HG03159 (cell line): ENCODE measurements around the gene LSM7.

ENCODE experiments used
- ATAC-seq: cut with Tn5 transposase; IDR thresholded peaks from one replicate; pipeline ENCODE4 v1.9.1; 2021; ENCODE audit warnings: mild to moderate bottlenecking, moderate library complexity; ENCODE audit not compliant: unreplicated experiment

LSM7 gene

DNA sequence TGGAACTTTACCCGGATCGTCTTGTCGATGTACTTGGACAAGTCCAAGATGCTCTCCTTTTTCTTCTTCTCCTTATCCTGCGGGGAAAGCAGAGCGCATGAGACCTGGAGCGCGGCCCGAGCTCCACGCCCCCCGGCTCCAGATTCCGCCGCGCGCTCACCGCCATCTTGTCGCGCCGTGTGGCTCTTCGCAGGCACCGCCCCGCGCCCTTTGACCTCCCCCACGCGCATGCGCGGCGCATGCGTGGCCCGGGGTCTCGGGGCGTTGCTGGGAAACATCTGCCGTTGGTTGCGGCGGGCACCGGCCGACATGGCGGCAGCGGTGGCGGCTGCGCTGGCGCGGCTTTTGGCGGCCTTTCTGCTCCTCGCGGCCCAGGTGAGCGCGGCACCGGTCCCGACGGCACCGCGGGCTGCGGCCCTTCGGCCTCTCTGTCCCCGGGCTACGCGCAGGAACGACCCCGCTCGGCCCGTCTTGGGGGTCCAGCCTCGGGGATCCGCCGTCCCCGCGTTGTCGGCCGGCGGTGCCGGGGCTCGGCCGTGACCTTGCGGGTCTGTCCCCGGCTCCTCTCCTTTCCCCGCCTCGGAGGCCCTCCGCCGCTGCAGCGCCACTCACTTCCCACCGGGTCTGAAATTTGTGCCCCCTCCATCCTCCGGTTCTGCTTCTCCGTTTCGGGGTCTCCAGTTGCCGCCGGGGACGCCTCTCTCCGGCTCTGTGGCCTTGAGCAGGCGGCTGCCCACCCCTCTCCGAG, at the start of gene LSM7, which contains the start of gene SPPL2B:
LSM7 (minus strand) TSS at position 186 of the 748 bp plus-strand sequence; CDS start at position 166, 20 bp downstream.
SPPL2B (plus strand) TSS at position 284 of the 748 bp plus-strand sequence; CDS start at position 310, 26 bp downstream.
- peak; percentile 59 for ATAC-seq

DNA sequence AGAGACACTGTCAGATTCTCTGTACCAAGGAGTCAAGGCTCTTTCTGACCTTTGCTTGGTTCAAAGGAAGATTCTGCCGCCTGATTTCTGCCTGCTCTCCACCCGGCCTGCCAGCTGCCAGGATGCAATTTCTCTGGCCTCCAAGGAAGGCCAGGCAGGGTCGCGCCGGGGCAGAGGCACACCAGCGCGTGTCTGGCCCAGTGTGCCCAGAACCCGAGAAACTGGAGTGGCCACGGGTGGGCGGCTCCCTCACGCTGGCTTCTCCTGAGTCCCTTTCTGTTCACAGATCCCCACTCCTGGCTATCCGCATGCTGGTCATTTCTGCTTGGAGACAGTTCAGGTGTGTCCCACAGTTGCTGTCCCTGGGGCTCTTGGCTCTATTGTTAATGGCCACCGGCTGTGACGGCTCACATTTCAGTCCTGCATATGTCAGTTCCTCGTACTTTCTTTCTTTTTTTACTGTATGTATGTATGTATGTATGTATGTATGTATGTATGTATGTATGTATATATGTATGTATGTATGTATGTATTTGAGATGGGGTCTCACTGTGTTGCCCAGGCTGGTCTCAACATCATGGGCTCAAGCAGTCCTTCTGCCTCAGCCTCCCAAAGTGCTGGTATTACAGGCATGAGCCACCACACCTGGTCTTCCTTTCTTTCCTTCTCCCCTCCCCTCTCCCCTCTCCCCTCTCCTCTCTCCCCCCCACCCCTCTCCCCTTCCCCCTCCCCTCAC, 48.6 kb upstream of the LSM7 start:
- no peak for ATAC-seq

DNA sequence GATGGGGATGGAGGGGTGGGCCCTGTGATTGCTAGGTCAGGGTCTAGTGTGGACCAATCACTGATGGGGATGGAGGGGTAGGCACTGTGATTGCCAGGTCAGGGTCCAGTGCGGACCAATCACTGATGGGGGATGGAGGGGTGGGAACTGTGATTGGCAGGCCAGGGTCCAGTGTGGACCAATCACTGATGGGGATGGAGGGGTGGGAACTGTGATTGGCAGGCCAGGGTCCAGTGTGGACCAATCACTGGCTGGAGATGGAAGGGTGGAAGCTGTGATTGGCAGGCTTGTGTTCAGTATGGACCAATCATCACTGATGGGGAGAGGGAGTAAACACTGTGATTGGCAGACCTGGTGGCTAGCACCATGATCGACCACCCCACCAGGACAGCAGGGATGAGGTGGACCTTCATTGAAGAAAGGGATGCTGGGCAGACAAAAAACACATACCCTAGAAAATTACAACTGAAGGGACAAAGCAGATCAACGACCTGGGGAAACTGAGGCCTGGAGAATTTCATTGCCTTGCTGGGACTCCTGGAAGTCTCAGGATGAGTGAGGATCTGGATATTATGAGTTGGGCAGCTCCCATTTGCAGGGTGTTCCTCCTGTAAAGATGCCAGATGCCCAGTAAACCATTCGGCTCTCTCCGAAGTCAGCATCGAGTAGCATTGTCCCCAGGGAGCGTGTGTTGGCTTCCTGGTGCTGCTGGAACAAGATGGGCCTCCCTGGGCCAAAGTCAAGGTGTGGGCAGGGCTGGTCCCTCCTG, 47.2 kb upstream of the LSM7 start:
- no peak for ATAC-seq

DNA sequence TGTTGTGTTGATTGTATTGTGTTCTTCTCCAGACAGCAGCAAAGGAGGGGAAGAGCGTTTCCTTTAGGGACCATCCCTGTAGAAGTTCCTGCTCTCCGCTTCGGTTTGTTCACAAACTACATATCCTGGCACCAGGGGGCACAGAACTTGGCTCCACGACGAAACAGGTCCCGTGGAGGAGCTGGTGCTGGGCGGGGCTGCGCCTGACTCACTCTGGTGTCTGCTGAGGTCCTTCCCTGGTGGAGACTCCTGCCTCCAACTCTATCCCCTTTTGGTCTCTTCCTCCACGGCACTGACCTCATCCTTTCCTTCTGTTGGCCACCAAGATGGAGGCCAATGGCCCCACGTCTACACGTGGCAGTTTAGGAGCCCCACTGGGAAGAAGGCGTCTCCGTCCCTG, 46.4 kb upstream of the LSM7 start:
- ATAC-seq = no peak

DNA sequence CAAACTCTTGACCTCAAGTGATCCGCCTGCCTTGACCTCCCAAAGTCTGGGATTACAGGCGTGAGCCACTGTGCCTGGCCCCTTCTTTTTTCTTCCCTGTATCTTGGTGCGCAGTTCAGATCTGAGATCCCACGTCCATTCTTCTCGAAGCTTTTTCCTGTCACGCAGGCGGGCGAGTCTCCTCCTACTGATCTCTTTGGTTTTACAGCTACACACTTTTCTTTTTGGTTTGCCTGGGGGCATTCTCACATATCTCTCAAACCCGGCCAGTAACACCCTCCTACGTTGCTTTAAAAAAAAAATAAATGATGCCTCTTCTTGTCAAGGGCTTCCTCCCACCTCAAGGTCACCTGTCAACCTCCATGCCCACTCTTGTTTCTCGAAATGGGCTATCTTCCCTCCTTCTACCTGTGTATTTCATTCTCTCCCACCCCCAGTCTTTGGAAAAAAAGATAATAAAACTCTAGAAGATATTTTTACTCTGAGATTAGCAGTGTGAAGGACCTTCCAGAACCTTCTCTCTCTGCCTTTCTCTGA, 43.8 kb upstream of the LSM7 start:
- ATAC-seq = no peak

DNA sequence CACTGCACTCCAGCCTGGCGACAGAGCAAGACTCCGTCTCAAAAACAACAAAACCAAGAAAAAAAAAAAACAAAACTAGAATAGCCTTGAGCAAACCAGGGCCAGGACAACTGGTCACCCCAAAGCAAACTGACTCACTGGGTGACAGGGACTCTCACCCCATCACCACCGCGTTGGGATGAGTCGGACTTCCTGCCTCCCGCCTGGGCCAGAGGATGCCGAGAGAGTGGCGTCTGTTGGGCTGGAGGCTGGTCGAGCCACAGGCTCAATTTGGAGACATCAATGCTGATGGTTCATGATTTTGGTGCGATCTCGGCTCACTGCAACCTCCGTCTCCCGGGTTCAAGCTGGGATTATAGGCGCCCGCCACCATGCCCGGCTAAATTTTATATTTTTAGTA, 43.3 kb upstream of the LSM7 start:
- ATAC-seq = no peak

DNA sequence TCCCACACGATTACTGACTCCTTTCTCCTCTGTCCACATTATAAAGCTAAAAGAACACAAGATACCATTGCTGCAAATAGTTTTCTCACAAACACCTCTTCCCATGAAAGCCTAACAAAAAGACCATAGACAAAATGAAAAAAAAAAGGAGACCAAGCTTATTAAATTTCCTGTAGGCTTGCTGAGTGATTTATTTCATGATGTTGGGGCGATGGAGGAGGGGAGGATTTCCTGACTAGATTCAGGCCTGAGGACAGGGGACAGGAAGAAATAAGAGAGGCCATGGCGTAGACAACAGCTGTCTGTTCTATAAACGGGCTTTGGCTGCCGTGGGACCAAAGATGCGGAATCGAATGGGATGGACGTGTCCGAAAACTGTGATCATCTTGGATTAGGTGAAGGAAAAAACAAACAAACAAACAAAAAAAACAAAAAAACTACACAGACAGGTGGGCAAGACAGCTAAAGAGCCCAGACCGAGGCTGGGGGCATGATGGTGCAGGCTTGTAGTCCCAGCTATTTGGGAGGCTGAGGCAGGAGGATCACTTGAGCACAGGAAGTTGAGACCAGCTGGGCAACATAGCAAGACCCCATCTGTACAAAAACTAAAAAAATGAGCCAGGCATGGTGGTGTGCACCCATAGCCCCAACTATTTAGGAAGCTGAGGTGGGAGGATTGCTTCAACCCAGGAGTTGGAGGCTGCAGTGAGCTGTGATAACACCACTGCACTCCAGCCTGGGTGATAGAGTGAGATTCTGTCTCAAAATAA, 37.0 kb upstream of the LSM7 start:
- ATAC-seq = no peak

DNA sequence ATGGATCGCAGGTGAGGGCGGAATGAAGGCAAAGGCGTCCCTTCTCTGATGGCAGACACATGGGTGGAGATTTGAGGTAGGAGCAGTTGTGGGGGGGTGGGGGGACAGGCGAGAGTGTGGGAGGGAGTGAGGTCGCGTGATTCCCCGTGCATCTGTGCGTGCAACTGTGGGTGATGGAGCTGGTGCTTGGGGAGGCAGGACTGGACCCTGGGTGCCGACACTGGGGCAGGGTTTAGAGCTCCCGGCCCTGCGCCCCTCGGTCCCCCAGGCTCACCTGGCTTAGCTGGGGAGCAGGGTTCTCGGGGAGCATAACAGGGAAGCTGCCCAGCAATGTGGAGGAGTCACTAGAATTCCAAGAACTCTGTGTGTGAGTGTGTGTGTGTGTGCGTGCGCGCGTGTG, 35.0 kb upstream of the LSM7 start:
- no peak for ATAC-seq

DNA sequence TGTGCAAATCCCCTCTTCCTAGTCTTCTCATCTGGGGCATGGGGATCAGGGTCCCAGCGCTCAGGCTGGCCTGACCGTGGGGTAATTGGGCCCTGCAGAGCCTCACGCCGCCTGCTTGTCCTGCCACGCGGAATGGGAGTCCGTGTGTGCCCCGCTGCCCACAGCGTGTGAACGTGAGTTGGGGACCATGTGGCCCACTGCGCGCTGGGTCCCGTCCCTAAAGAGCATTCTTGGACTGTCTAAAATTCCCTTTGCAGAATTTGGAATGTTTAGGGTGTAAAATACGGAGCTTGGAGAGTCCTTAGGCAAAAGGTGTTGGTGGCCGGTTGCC, 34.5 kb upstream of the LSM7 start:
- ATAC-seq = no peak

DNA sequence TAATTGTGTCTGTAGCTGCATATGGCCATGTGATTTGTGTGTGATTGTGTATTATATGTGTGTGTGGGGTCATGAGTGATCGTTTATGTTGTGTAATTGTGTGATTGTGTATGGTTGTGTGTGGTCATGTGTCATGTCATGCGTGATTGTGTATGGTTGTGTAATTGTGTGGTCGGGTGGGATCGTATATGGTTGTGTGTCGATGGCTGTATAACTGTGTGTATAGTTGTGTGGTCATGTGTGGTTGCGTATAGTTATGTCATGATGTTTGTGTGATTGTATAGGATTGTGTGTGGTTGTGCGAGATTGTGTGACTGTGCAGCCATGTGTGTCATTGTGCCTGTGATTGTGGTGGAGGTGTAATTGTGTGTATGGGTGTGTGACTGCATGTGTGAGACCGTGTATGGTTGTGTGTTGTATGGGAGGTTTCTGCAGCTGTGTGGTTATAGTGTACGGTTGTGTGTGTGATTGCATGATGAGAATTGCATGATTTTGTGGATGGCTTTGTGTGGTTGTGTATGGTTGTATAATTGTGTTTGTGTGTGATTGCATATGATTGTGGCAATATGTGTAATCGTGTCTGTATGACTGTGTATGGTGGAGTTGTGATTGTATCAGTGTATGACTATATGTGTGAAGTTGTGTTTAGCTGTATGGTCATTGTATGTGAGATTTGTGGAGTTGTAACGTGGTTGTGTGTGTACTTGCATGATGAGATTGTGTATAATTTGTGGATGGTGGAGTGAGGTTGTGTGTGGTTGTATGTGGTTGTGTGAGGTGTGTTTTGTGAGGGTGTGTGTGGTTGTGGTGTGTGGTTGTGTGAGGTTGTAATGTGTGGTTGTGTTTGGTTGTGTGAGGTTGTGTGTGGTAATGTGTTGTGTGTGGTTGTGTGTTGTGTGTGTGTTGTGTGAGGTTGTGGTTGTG, 33.9 kb upstream of the LSM7 start:
- no peak for ATAC-seq

DNA sequence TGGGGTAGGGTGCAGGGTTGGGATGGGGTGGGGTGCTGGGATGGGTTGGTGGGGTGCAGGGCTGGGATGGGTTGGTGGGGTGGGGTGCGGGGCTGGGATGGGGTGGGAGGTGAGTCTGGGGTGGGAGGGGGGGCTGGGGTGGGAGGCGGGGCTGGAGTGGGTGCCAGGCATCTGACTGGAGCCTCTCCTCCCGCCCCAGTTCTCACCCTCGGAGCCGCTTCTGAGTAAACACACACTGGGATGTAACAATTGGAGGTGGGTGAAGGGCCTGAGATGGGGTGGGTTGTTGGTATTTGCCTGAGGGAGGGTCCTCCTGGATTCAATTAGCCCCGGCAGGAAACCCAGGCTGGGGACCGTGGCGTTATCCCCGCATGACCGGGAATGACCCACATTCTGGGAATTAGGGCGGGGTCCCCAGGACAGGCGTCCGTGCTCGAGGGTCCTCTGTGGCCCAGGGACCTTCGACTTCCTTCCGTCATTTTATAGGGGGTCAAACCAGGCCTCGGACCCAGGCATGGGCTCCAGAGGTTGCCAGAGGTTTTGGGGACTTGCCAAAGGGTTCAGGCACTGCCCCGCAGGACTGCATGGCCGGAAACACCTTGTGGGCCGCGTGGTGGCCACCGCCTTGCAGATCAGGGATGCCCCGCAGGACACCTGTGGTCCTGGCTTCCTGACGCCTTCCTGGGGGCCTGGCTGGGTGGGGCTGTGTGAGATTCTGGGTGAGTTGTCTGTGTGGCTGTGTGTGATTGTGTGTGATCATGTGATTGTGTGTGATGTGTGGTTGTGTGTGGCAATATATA, 33.1 kb upstream of the LSM7 start:
- ATAC-seq = no peak

DNA sequence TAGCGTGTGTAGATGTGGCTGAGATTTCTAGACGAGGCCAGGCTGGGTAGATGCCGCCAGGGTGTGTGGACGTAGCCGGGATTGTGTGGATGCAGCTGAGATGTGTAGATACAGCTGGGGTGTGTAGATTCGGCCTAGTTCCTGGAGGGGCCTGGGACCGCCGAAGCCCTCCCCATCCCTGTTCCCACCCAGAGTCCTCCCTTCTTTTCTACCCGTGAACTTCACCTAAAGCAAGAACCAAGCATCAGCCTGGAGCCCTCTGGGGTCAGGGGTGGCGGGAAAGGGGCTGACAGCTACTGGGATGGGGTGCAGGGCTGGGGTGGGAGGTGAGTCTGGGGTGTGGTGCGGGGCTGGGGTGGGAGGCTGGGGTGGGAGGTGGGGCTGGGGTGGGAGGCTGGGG, 32.4 kb upstream of the LSM7 start:
- ATAC-seq = no peak

DNA sequence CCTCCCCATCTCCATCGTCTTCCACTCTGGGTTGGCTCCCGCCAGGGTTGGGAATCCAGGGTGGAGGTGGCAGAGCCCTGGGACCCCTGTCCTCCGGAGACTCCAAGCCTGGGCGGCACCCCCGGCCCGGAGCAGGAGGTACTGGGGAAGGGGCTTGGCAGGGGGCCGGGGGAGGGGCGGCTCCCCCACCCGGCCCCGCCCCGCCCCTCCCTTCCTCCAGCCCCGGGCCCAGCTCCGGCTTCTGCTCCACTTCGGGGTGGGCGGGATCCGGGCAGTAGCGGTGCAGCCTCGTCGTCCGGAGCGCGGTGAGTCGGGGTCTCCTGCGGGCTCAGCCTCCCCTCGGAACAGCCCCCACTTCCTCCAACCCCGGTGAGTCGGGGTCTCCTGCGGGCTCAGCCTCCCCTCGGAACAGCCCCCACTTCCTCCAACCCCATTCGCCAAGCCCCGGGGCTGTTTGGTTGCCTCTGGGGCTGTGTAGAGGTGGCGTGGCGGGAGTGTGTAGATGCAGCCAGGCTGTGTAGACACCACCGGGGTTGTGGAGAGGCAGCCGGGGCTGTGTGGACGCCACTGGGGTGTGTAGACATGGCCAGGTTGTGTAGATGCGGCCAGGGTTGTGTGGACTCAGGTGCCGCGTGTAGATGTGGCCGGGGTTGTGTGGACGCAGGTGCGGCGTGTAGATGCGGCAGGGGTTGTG, 31.8 kb upstream of the LSM7 start, which contains the start of gene TMPRSS9:
TMPRSS9 (plus strand) TSS at position 274 of the 694 bp plus-strand sequence. CDS start 29,521 bp downstream, outside the sequence.
- ATAC-seq = no peak

DNA sequence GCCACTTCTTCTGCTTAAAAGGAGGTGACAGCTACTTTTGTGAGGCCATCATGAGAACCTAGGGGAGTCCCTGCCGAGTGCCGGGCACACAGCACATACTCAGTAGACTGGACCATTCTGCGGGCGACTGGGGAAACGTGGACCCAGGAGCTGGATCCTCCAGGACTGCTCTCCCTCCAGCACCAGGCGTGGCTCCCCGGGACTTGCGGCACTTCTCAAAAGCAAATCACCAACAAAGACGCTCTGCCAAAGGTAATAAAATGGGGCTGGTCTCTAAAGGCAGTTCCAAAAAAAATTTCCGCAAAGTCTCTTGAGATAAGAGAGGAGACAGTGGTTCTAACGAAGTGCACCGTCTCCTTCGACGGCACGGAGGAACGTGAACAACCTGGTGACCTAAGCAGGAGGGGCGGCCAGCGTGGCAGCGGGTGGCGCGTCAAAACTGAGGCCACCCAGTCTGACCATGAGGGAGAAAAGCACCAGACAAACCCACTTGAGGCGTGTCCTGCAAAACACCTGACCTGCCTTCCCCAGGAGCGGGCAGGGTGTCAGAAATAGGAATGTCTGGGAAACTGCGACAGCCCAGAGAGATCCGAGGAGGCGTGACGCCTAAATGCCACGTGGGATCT, 30.3 kb upstream of the LSM7 start:
- ATAC-seq = no peak

DNA sequence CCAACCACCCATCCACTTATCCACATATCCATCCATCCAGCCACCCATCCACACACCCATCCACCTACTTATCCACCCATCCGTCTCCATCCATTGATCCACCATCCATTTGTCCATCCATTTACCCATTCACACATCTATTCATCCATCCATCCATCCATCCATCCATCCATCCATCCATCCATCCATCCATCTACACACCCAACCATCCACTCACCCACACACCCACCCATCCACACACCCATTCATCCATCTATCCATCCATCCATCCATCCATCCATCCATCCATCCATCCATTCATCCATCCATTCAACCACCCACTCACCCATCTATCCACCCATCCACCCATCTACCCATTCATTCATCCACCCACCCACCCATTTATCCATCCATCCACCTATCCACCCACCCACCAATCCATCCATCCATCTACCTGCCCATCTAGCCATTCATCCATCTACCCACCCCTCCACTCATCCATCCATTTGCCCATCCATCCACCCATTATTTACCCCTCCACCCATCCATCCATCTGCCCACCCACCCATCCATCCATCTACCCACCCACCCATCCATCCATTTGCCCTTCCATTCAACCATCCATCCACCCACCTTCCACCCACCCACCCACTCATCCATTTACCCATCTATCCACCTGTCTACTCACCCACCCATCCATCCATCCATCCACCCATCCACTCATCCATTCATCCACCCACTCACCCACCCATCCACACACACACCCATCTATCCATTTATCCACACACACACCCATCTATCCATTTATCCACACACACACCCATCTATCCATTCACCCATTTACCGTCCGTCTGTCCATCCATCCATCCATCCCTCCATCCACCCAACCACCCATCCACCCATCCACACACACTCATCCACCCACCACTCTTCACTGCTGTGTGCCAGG, 29.2 kb upstream of the LSM7 start:
- no peak for ATAC-seq

DNA sequence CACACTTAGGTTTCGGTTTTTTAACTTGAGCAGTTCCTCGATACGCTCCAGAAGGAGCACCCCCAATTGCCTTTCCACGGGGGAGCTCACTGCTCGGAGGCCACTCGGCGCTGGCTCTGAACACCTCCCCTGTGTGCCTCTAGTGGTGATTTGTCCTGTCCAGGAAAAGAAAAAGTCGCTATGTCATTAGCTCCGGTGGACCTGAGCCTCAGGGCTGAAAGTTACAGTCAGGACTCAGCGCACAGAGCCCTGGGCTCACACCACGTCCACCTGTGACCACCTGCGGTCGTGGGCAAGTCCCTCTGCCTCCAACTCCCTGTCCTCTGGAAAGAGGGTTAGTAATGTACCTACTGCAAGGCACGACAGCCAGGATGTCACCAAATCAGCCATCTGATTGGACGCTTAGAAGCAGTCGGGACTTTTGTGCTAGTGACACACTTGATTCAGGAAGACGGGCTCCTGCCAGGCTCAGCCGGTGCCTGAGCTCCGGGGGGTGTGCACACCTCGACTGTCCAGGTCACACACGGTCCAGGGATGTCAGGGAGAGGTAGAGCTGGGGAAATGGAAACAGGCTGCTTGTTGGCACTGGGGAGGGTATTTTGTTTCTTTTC, 27.8 kb upstream of the LSM7 start:
- ATAC-seq = no peak
